GM18868 (cell line): ENCODE data around the gene CYREN.
"Not testable (repeated sequence)": the region's sequence is repeated elsewhere in the genome, so short reads cannot be mapped to it uniquely, and the experiment has no call there.

Source experiments
- ATAC-seq: cut with Tn5 transposase; IDR thresholded peaks from one replicate; pipeline ENCODE4 v1.9.1; 2021; ENCODE audit warnings: mild to moderate bottlenecking, moderate library complexity; ENCODE audit not compliant: unreplicated experiment

CYREN gene

GRCh38 chr7:135160858-135161653, 9.5 kb downstream of the CYREN start:
- ATAC-seq = peak; percentile 39

DNA sequence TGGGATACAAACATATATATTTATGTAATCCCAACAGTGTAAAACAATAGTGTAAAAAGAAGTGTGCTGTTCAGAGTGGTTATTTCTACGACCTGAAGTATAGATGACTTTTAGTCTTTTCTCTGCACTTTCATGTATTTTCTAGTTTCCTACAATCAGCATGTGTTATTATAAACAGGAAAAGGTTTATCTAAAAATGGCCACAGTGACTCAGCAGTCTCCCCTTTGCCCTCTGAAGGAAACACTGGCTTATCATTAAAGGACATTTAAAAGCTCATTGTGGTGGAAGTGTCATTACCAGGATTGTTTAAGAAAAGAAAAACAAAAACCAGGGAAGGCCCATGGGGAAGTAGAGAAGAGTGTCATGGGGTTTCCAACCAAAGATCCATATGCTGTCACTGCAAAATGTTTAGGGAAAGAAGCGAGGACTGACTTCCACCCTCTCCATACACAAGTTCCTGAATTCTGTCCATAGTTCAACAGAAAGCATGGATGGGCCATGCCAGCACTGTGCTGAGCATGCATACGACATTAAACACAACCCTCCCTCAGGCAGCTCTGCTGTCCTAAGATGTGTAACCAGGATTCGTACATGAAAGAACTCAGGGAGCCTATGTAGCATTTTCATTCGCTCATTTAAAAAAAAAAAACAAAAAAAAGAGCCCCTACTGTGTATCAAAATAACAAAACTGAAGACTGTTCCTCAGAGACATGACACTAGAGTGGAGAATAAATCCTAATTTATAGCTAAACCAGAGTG, 10.2 kb downstream of the CYREN start:
- no peak for ATAC-seq

DNA sequence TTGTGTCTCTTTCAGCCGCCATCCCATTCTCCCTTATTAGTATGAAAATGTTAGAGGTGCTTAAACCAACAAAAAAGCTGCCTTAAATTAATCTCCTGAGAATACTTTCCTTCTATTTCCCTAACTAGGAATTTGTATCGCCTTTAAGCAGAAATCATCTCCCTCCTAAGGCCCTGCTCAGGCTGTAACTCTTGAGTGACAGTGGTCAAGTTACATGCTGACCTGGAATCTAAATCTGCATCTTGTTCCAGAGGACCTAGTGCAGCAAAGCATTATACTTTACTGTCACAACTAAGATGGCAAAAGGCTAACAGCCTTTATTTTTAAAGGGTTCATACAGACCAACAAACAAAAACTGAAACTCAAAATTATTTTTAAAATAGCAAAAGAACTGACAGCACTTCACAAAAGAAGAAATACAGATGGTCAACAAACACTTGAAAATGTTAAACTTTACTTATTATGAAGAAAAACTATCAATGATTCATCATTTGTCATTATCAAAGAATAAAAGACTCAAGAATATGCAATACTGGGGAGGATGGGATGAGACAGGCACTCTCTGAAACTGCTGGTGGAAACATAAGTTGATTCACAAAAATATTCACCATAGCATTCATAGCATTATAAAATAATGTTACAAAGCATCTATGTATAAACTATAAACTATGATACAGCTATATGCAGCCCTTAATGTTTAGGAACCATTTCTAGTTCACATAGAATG, 11.0 kb downstream of the CYREN start:
- no peak for ATAC-seq

DNA sequence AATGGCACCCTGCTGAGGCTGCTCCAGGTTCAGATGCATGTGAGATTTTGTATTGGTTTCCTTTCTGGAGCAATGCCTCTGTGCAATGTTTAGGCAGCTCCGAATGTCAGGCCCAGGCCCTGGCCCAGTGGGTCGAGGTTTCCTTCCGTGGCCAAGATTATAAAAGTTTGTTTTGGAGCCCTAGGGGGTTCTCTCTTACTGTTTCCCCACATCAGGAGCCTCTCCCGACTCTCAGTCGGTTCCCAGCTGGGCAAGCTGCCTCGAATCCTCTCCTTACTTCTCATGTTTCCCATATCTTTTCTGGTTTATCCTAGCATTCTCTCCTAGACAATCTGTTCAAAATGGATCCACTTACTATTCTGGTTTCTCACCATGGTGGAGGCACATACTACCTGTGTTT, 11.6 kb downstream of the CYREN start:
- no peak for ATAC-seq

GRCh38 chr7:135158141-135158655, 12.3 kb downstream of the CYREN start:
- ATAC-seq = no peak

- ATAC-seq = no peak
Observed at GRCh38 chr7:135156290-135156689, 14.2 kb downstream of the CYREN start.

DNA sequence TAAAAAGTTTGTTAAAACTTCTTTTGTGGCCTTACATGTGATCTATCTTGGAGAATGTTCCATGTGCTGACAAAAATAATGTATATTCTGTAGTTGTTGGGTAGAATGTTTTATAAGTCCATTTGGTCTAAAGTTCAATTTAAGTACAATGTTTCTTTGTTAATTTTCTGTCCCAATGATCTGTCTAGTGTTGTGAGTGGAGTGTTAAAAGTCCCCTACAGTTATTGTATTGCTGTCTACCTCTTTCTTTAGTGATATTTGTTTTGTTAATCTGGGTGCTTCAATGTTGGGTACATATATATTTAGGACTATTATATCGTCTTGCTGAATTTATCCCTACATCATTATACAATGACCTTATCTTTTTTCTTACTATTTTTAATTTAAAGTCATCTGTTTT, 15.8 kb downstream of the CYREN start:
- ATAC-seq = no peak

DNA sequence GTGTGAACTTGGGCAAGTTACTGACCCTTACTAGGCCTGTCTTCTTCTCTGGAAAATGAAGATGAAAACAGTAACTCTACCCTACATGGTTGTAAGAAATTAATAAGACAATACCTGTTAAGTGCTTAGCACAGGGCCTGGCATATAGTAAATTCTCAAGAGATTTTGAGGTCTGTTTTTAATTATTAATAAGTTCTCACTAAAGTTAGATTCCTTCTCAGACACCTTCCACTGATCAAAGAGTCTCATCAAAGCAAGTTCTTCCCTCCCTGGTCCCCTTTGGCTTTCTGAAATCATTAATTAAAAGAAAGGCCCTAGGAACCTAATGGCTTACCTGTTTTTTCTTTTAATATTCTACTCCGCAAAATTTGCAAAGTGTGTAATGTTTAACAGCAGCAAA, 18.1 kb downstream of the CYREN start:
- ATAC-seq = no peak

DNA sequence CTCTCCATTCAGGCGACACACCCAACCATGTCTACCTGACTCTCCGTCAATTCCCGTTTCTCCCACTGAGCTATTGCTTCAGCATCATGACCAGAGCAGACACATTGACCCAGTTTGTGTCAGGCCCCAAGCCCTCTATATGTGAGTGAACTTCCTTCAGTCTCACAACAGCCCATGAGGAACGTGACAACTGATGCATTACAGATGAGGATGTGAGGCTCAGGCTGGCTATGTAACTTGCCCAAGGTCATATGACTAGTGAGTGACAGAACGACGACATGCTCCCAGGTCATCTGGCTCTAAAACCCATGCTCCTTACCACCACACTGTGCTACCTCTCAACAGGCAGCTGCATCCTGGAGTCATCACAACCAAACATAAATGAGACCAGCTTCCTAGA, 19.0 kb downstream of the CYREN start:
- no peak for ATAC-seq

- no peak for ATAC-seq
Observed at GRCh38 chr7:135151132-135151531, 19.4 kb downstream of the CYREN start.

DNA sequence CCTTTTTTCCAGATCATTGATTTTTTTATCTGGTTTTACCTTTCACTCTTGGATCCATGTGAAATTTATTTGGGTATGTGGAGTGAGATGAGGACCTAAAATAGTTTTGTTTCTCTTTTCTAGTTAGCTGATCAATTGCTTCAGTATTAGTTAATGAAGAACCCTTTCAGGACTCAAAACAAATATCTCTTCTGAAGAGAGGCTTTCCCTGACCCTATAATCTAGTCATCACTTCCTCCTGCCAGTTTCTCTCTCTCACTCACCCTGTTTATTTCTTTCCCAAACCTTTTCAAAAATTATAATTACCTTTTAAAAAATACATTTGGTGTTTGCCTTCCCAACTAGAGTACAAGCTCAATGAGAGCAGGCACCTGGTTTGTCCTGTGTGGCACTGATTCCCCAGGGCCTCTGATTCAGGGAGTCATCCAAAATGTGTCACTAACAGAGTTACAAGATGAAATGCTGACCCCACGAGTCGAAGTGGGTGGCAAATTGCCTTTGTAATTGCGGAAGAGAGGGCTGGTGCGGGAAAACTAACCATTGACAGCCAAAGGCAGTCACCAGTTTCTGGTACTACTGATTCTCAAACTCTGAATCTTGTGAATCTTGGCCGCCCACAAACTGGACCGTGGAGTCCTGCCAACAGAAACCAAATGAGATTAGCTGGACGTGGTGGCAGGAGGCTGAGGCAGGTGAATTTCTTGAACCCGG, 20.3 kb downstream of the CYREN start:
- no peak for ATAC-seq

GRCh38 chr7:135147899-135148721, 22.4 kb downstream of the CYREN start, which contains the start of gene TMEM140:
Gene TMEM140 (plus strand): TSS chr7:135148072. CDS start chr7:135164442, 16,370 bp downstream.
- ATAC-seq = peak; percentile 75

- peak; percentile 1 for ATAC-seq
Observed at GRCh38 chr7:135147341-135147898, 23.1 kb downstream of the CYREN start.

GRCh38 chr7:135143885-135144668, 26.4 kb downstream of the CYREN start:
- no peak for ATAC-seq

DNA sequence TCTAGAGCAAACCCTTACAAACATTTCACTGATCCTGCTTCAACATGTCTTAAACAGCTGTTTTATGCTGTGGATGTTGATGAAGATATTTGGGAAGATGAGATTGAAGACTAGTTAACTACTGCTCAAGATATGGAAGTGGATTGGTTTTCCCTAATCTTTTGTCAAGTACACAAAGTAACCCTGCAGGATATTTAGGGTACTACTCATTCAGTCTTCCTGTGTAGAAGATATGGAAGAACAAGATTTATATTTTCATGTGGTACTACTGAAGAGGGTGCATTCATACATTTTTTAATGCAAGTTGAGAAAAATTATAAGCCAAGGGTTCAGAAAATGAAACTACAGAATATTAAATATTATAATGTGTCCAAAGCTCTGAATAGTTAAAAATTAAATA, 40.9 kb downstream of the CYREN start:
- no peak for ATAC-seq

GRCh38 chr7:135128931-135129330, 41.6 kb downstream of the CYREN start:
- ATAC-seq = no peak

DNA sequence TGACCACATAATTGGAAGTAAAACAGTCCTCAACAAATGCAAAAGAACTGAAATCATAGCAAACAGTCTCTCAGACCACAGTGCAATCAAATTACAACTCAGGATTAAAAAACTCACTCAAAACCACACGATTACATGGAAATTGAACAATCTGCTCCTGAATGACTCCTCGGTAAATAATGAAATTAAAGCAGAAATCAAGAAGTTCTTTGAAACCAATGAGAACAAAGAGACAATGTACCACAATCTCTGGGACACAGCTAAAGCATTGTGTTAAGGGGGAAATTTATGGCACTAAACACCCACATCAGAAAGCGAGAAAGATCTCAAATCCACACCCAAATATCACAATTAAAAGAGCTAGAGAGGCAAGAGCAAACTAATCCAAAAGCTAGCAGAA, 45.9 kb downstream of the CYREN start:
- not testable (repeated sequence) for ATAC-seq

DNA sequence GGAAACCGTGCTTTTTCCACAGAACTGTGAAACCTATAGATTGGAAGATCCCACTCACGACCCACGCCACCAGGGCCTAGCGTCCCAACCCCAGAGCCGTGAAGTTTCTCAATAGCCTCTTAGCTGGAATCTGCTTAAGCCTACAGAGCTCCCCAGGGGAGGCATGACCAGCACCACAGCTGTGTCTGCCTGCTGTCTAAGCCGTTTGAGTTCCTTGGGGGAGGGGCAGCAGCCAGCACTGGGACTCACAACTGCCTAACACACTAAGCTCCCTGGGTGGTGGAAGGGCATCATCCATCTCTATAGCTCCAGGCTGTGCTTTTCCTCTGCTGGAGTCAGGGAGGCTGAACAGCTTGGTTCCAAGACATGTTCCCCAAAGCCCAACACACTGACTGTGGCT, 48.6 kb downstream of the CYREN start:
- ATAC-seq = no peak

- ATAC-seq = no peak
Observed at GRCh38 chr7:135117096-135117495, 53.4 kb downstream of the CYREN start.
